Fibroblast of skin of left quadriceps (primary cell): ENCODE results near the gene MEIS1.
"Not testable (repeated sequence)": the region's sequence is repeated elsewhere in the genome, so short reads cannot be mapped to it uniquely, and the experiment has no call there.

Source experiments
- DNase-seq, 2 experiments: peaks; one replicate each; pipeline ENCODE4 v3.0.0-alpha.2; 2013; ENCODE audit warnings: low read depth in 2 of 2

Gene MEIS1

GRCh38 chr2:66434679-66435548 is at the start of gene MEIS1:
MEIS1 (plus strand) TSS chr2:66435125; CDS start chr2:66435857, 732 bp downstream.
- DNase-seq: peak; percentile 95

DNA sequence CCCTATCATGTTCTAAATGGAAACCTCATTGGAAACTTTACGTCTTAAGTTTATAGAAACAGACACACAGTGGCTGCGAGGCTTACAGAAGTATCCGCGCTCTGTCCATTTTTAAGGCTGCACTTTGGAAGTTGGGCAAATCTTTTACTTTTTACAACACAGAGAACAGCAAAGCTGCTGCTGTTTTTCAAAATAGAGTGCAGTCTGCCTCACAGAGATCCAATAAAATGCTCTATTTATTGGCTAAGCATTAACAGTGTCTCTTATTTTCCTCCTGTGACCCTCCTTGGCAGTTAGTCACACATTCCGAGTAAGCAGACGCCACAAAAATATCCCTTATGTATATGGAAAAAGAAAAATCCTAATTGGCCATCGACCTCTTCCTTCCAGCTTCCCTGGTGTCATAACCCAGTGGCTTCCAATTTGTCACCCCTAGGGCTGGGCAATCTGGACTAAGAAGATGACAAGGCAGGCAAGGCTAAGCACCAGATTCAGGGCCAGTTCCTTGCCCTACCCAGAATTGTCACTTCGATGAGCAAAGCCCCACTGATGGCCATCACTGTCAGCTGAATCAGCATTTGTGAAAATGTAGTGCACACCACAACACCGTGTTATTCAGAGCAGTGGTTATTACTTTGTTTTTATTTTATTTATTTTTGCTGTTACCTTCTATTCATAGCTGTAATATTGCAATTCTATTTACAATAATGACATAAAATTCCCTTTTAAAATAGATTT is 47.7 kb upstream of the MEIS1 start:
- no peak for DNase-seq

DNA sequence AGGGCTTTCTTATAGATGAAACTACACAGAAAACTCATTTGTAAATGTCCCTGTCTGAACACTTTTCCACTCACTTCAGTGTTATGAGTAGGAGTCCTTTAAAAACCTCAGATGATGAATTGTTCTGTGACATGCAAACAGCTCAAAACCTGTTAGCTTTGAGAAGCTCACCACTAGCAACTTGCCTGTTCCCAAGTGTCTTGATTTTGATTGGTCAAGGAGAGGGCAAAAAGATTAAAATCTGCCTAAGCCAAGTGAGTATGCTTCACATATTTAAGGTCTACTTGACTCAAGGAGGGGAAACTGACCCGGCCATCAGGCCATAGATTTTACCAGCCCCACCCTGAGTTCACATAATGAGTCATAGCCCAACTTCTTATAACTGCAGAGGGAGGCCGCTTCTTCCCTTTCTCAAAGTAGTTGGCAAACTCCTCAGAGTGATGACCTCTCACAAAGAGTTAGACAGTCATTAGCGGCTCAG is 45.2 kb upstream of the MEIS1 start:
- no peak for DNase-seq

DNA sequence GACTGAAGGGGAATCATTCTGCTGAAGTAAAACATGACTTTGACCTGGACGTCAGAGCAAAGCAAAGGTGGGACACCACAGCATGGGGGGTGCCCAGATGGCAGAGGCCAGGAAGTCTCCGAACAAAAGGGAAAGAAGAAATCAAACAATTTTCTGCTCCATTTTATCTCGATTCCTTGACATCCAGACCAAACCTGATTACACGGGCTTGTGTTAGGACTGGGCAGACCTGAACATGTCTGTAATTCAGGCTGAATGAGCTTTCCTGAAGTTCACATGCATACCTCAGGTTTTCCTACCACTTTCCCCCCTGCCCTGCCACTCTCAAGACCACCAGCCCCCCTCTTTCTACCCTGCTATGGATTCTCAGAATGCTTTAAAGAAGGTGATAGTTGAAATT is 44.8 kb upstream of the MEIS1 start:
- no peak for DNase-seq

- DNase-seq: no peak
Observed at GRCh38 chr2:66390811-66391210, 44.1 kb upstream of the MEIS1 start.

GRCh38 chr2:66391240-66391639 is 43.7 kb upstream of the MEIS1 start:
- DNase-seq: not testable (repeated sequence)

DNA sequence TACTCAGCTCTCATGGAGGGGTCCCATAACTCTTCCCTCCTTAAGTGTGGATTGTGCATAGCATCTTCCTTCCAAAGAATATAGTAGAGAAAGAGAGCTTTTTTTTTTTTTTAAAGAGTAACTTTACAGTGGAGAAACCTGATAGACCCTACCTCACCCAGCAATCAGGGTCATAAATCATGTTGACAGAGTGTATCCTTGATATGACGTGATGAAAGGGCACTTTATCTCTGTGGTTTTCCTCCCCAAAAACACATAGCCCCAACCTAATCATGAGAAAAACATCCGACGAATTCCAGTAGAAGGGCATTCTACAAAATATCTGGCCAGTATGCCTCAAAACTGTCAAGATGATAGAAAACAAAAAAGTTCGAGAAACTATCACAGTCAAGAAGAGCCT is 29.5 kb upstream of the MEIS1 start:
- no peak for DNase-seq

DNA sequence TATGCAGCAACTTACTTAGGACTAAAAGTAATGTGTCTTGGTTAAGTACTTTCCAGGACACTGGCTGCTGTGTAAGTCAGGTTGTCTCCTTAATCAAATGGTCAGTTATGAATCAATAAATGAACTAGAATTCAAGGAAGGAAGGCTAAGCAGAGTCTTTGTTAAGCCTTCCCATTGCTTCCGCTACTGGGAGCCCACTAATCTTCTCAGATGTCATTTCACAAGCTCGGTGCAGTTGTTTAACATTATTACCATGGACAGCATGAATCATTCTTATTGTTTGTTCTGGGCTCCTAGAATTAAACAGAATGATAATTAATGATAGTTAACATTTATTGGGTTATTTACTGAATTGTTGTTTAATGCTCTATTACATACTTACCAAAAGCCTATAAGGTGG is 26.0 kb upstream of the MEIS1 start:
- no peak for DNase-seq

- no peak for DNase-seq
Observed at GRCh38 chr2:66412874-66413273, 22.1 kb upstream of the MEIS1 start.

DNA sequence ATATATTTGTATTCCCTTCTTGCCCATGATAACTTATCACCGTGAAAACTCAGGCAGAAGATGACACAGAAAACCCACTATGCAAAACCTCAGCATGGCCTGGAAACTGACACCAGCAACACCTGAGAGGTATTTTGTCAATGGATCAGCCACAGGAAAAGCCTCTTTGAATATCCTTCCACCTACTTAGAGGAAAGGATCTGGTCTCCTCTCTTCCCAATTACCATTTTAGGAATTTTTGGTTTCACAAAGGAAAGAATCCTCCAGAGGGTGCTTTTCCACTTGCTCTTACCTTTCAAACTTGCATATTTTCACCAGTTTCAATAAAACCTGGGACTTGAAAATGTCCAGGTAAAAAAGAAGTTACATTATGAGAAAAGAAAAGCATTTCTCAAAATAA is 20.0 kb upstream of the MEIS1 start:
- no peak for DNase-seq

GRCh38 chr2:66418381-66418780 is 16.5 kb upstream of the MEIS1 start:
- no peak for DNase-seq

DNA sequence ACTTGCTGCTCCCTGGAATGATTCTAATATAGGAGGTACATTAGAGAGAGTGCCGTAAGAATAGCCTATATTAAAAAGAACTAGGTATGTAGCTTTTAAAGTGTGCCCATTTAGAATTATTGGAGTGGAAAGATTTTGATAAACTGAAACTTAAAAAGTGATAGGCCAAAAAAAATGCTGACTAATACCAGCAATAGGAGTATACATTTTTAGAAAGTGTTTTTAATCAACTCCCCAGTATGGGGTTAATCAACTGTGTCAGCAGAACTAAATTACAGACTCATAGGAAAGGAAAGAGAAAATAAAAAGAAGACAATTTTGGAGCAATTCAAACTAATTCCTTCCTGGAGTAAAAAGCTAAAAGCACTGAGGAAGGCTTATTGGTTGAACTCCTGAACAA is 13.3 kb upstream of the MEIS1 start:
- DNase-seq: no peak

GRCh38 chr2:66423391-66424124 is 11.4 kb upstream of the MEIS1 start:
- no peak for DNase-seq

DNA sequence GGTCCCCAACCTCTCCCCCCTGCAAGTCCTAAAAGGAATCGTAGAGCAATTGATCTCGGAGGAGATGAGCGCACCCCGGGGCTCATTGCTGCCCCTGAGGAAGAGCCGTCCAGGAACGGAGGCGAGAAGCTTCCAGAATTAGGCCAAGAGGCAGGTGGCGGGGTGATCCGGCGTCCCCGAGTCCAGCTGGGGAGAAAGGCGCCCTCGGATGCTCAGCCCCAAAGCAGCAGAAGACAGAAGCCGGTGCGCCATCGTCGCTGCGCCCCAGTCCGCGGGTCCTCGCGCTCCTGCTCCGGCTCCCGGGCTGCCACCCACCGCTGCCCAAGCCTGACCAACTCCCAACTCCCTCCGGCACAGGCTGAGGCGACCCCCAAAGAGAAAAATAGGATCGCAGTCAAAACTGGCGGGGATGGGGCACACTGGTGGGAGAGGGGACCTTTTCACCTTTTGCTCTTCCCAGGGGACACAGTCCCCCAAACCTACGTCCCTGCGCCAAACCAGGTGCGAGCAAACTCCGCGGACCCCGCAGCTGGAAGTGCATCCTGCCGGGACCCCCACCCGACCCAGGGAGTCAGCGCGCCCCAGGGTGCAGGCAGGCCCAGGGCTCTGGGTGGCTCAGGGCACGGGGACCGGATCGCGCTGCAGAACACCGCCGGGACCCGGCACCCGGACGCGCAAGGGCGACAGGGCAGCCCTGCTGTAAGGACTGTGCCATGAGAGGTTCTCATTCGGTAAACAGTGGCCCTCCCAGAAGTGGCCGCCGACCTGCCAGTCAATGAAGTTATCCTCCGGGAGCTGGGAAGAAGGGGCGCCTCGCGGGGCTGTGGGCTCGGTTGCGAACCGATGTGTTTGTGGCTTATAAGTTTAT is 8.4 kb upstream of the MEIS1 start:
- DNase-seq: no peak

DNA sequence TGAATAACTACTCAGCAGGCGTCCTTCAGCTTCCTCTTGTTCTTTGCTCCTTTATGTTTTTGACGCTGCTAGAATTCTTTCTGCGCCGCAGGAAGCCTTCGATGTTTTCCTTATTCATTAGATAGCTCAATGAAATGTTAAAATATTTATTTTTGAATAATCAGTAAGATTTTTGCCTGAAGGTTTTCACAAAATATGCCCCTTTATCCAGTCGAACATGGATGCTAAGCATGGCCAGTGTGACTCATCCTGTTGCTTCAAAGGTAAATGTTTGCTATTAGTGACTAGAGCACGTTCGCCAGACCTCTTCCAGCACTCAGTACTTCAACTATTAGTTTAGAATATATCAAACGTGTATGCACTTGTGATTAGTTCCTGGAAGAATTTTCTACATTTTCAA is 7.6 kb upstream of the MEIS1 start:
- no peak for DNase-seq

GRCh38 chr2:66428986-66429612 is 5.8 kb upstream of the MEIS1 start:
- no peak for DNase-seq

DNA sequence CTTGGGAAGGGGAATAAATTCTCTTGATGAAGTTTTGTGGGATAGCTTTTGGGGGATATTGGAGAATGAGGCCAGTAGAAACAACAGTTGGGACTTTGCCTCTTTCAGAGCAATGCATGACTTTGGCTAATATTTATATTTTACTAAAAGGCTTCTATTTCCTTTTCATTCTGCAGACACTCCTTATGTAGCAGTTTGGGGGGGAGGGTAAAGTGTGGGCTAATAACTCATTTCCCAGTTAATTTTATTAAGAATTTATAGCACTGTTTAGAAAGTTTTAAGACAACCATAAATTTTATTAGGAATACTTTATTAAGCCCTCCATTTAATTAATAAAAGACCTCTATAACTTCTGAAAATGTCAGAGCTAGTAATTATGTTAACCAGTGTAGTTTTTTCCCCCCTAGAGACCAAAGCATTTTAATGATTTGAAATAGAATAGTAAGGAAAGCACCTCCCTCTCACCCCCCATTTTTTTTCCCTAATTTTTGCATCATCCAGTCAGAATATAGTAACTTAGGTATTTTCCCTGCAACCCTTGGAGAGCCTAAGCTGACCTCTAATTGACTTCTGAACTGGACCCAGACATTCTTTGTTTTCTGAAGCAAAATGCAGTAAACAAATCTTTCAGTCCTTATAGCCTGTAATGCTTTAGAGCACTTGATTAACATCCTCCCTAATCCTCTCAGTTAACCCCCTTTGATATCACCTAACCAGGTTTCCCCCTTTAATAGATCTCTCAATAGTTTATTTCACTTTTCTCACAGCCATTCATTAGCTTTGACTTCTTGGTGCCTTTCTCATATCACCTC is 5.0 kb upstream of the MEIS1 start:
- DNase-seq: no peak

DNA sequence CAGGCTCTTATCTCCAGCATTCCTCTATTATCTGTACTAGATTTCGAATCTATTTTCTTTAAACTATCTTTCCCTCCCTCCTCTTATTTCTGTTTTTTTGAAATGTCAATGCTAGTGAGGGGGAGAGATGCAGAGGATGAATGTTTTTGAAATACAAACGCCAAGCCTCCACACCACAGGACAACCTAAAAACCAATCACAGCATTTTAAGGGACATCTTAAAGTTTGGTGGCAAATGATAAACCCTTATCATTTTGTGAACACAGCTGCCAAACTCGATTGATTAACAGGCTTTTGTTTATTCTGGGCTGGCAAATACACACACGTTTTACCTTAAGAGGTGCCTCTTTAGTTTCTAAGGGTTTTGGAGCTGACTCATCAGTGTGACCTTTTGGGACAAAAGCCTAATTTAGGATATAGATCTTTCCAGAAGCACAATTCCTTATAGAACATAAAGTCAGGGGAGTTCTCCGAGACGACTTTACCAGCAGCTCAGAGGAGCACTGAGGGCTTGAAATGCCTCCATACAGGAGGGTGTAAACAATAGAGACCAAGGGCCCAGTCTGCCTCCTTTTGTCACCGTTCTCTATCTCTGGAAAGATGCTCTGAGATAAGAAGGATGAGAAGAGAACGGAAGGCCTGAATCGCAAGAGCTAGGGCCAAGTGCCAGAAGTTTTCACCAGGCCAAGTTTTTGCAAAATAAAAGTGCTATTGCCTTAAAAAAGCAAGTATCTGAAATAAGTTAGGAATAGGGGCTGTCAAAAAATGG is 4.2 kb upstream of the MEIS1 start:
- DNase-seq: no peak

DNA sequence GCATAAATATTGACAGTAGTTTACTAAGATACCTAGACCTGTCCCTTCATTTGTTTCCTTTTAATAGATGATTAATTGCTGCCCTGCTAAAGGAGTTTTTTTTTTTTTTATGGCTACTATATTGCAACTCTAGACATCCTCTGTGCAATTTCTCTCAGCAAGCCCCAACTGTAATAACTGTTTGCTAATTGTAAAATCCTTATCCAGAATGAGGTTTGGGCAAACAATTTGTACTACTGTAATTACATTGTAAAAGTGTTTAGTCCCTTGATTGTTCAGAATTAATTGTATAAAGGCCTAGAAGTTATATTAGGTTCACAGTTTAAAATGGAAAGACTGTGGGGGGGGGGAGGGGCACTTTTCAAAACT is 3.7 kb upstream of the MEIS1 start:
- DNase-seq: no peak
